GM12878 (cell line): Measurements from ENCODE around the gene DPP4. TPM values are rescaled to one million over a fixed set of nuclear protein-coding genes. Genes with fewer than 3 reads are reported as not detected.

Experiments used
- ATAC-seq: fragments of 200-7000 bp; cut with Tn5 transposase; 3 replicates; pipeline ENCODE4 v1.9.1; 2020; ENCODE audit warnings: mild to moderate bottlenecking, moderate library complexity
- BruUV-seq: library from RNA; stranded (reverse); fragments of 400-500 nt; replicated peaks from 2 replicates; lab custom pipeline; 2021; lab: Mats Ljungman, UMichigan
- CTCF ChIA-PET: fragments of 300-600 bp; sonication (Branson Sonifier 250); formaldehyde crosslinking; extraction: SDS; loops from one replicate; lab custom pipeline; 2021; ENCODE audit warnings: inconsistent platforms; lab: Yijun Ruan, JAX
- POLR2A ChIA-PET: fragments of 350-600 bp; formaldehyde crosslinking; extraction: SDS; loops from one replicate; lab custom pipeline; 2021; ENCODE audit warnings: inconsistent platforms; lab: Charles Lee
- RAD21 ChIA-PET: fragments of 300-600 bp; sonication (Branson Sonifier 250); formaldehyde crosslinking; loops from one replicate; lab custom pipeline; 2023; ENCODE audit warnings: antibody characterized with exemption; ENCODE audit not compliant: unreplicated experiment; lab: Charles Lee
- SMC1A ChIA-PET: fragments of 300-600 bp; sonication (Branson Sonifier 250); formaldehyde crosslinking; loops from one replicate; lab custom pipeline; 2023; ENCODE audit not compliant: unreplicated experiment, uncharacterized antibody; lab: Charles Lee
- DNase-seq: peaks from one replicate; pipeline ENCODE4 v3.0.0-alpha.2; 2011; ENCODE audit warnings: low read depth, low spot score
- FAIRE-seq: peaks from 3 replicates; lab custom pipeline; 2011; peaks lifted over from hg19 to GRCh38; lab: Jason Lieb, UNC
- H2AFZ ChIP-seq: 2 replicates; pipeline ENCODE4 v1.6.0; 2011; ENCODE audit warnings: low read depth, low read length, control low read depth; ENCODE audit not compliant: control insufficient read depth
- H3K27ac ChIP-seq: 2 replicates; pipeline ENCODE4 v1.5.1; 2011; ENCODE audit warnings: control low read depth; ENCODE audit not compliant: control insufficient read depth, insufficient read depth
- H3K27me3 ChIP-seq, 2 experiments: replicated peaks in 1 of 2; 2 replicates each; pipeline versions ENCODE4 v1.6.0 to v1.6.1; 2011; ENCODE audit warnings: low read length in 1 of 2; ENCODE audit not compliant: control insufficient read depth in 2 of 2, insufficient read depth in 2 of 2
- H3K36me3 ChIP-seq, 2 experiments: 2 replicates each; pipeline ENCODE4 v1.5.1; 2011; ENCODE audit warnings: low read length in 1 of 2; ENCODE audit not compliant: control insufficient read depth in 2 of 2, insufficient read depth in 2 of 2
- H3K4me1 ChIP-seq: 2 replicates; pipeline ENCODE4 v1.6.1; 2011; ENCODE audit warnings: mild to moderate bottlenecking, low read length, moderate library complexity, mixed read lengths; ENCODE audit not compliant: control insufficient read depth, insufficient read depth
- H3K4me2 ChIP-seq: 2 replicates; pipeline ENCODE4 v1.6.0; 2011; ENCODE audit warnings: control low read depth; ENCODE audit not compliant: control insufficient read depth, insufficient read depth
- H3K4me3 ChIP-seq: fragments of 200-600 bp; sonication (generic); 2 replicates; pipeline ENCODE4 v1.5.1; 2016
- H3K79me2 ChIP-seq: 2 replicates; pipeline ENCODE4 v1.6.0; 2011; ENCODE audit warnings: low read length; ENCODE audit not compliant: control insufficient read depth, insufficient read depth
- H3K9ac ChIP-seq: 2 replicates; pipeline ENCODE4 v1.8.0; 2011; ENCODE audit warnings: low read length, control low read depth, mixed read lengths; ENCODE audit not compliant: control insufficient read depth, insufficient read depth
- H3K9me3 ChIP-seq: replicated peaks from 3 replicates; pipeline ENCODE4 v1.5.1; 2011; ENCODE audit warnings: mild to moderate bottlenecking, low read length; ENCODE audit not compliant: control insufficient read depth, insufficient read depth
- H4K20me1 ChIP-seq: 2 replicates; pipeline ENCODE4 v1.6.0; 2011; ENCODE audit not compliant: control insufficient read depth, insufficient read depth
- BHLHE40 ChIP-seq, 2 experiments: fragments of 450-650 bp in 1 of 2; IDR thresholded peaks; 2 replicates each; pipeline ENCODE4 v1.6.1; 2011 to 2017; ENCODE audit warnings: low read depth in 2 of 2, borderline replicate concordance in 1 of 2, improper control_type of control experiment in 1 of 2, low read length in 1 of 2, mild to moderate bottlenecking in 1 of 2
- EZH2 ChIP-seq: IDR thresholded peaks from 2 replicates; pipeline ENCODE4 v1.6.1; 2012; ENCODE audit warnings: low read depth, mild to moderate bottlenecking, control low read depth, inconsistent platforms, low read length, borderline replicate concordance; ENCODE audit not compliant: control insufficient read depth
- IKZF2 ChIP-seq, 2 experiments: fragments of 450-650 bp; IDR thresholded peaks; 2 replicates each; pipeline ENCODE4 v1.6.1; 2017; ENCODE audit warnings: mild to moderate bottlenecking in 2 of 2, moderate library complexity in 2 of 2
- MYB ChIP-seq: fragments of 150-350 bp; IDR thresholded peaks from 2 replicates; pipeline ENCODE4 v1.6.1; 2014; ENCODE audit warnings: mild to moderate bottlenecking, low read depth, low read length, borderline replicate concordance
- NFYB ChIP-seq: IDR thresholded peaks from 2 replicates; pipeline ENCODE4 v1.6.1; 2011; ENCODE audit warnings: low read depth, mild to moderate bottlenecking, low read length, improper control_type of control experiment, moderate library complexity; ENCODE audit not compliant: insufficient read depth
- POLR2AphosphoS2 ChIP-seq: IDR thresholded peaks from 2 replicates; pipeline ENCODE4 v1.6.1; 2011; ENCODE audit warnings: low read depth, mild to moderate bottlenecking, low read length, improper control_type of control experiment, moderate library complexity
- RAD51 ChIP-seq: fragments of 450-650 bp; IDR thresholded peaks from 2 replicates; pipeline ENCODE4 v1.6.1; 2016; ENCODE audit warnings: moderate library complexity, mild to moderate bottlenecking, inconsistent platforms
- SMAD5 ChIP-seq: IDR thresholded peaks from 2 replicates; pipeline ENCODE4 v1.6.1; 2016; ENCODE audit warnings: antibody characterized with exemption, low read depth
- TBL1XR1 ChIP-seq: IDR thresholded peaks from 2 replicates; pipeline ENCODE4 v1.6.1; 2012; ENCODE audit warnings: low read depth, low read length, improper control_type of control experiment
- ZZZ3 ChIP-seq: IDR thresholded peaks from 2 replicates; pipeline ENCODE4 v1.6.1; 2011; ENCODE audit warnings: low read depth; ENCODE audit not compliant: control insufficient read depth, insufficient read length
- WGBS: methylation state at CpG from one replicate; pipeline ENCODE4 v1.1.6; 2016; ENCODE audit warnings: low lambda C conversion rate; ENCODE audit not compliant: insufficient replicate concordance, insufficient coverage; ENCODE audit errors: missing lambda C conversion rate; 5-methylcytosine and 5-hydroxymethylcytosine counted together
- in situ Hi-C: fragments of 300-500 bp; cut with MboI; formaldehyde crosslinking; loops from 9 replicates; pipeline ENCODE4 v1.14.3; 2018; ENCODE audit warnings: mixed read lengths
- intact Hi-C: fragments of 100-400 bp; cut with micrococcal nuclease; formaldehyde crosslinking; loops from one replicate; pipeline ENCODE4 v1.14.2; 2022; ENCODE audit not compliant: unreplicated experiment
- polyA plus RNA-seq, 11 experiments: library from polyadenylated mRNA; depleted of rRNA in 4 of 11; unstranded in 6 of 11; stranded (reverse) in 5 of 11; fragments of >200 nt; fragmentation: Nextera tagmentation in 4 of 11; fragmentation: Illumina TruSeq in 1 of 11; extraction: Ambion mirVana in 4 of 11; extraction: Trizol in 1 of 11; gene quantifications; 1 replicate in 1 of 11; 2 replicates in 10 of 11; pipeline versions ENCODE4 v1.2.1 to v1.2.3, GENCODE V29; 2011 to 2016; ENCODE audit warnings: inconsistent platforms in 2 of 11, missing spikeins in 2 of 11, low read depth in 1 of 11
- total RNA-seq, 4 experiments: library from RNA; depleted of rRNA in 3 of 4; stranded (reverse); fragments of >200 nt in 3 of 4; fragmentation: Illumina TruSeq in 1 of 4; extraction: Trizol in 1 of 4; gene quantifications; 2 replicates each; pipeline versions ENCODE4 v1.2.1 to v1.2.3, GENCODE V29; 2013 to 2021

The DPP4 gene
- total and polyA plus RNA-seq, 10 of the 15 experiments (the other 5 are each of a cell fraction or from before 2014, with no cell fraction given) = 4.1 to 11.4 (median 9.3) TPM

DNA sequence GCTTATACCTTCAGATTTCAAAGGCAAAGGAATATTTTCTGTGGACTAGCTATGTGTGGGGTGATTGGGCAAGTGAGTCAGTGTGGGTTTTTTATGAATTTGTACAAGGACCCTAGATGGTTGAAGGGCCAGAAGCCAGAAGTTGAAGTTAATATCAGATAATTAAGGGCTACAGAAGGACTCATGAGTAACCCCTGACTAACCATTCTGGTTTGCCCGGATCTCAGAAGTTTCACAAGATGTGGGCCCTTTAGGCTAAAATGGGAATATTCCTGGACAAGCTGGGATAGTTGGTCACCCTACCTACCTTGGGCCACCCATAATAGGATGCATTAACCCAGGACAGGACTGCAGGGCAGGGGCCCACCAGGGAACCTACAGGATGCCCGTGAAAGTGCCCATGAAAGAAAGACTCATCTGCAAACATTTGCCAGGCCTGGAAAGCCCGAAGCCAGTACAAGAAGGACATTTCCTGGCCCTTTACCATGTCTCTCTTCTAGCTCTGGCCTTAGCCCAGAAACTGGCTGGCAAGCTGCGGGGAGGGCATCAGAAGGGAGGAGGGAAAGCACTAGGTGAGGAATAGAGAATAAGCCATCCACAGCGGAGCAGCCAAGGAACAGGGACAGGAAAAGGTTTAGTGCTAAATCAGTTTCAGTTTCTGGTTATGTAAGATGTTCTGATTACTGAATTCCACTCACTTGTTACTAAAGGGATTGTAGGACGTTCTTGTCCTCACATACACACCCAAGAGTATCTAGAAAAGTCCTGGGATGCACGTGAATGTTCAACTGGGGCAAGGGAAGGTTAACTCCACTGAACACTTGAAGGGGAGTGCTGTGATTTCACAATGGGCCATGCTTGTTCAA, 44.4 kb upstream of the DPP4 start:
- ATAC-seq = no peak
- no peaks in the 10 kb centered on the region for H3K27me3 ChIP-seq
- H3K27ac ChIP-seq = no peak overlapping the region
- no peaks in the 10 kb centered on the region for H3K36me3 ChIP-seq
- no peak overlapping the region for H2AFZ ChIP-seq
- no peak for TF ChIP-seq TBL1XR1
- TF ChIP-seq SMAD5 = no peak
- no peak for TF ChIP-seq POLR2AphosphoS2
- TF ChIP-seq BHLHE40 (IDR thresholded peaks at IDR 0.05; ENCODE audit: borderline replicate concordance in 1 of 2, low read depth in 2 of 2, low read length in 1 of 2) = no peak
- no peak for TF ChIP-seq MYB
- TF ChIP-seq IKZF2 (IDR thresholded peaks at IDR 0.05) = no peak
- 16% methylated on average over 7 of the region's 7 CpGs for WGBS
- POLR2A ChIA-PET = no interaction called here
- no peak overlapping the region for H3K4me2 ChIP-seq
- in situ Hi-C loops = no loop called here
- H4K20me1 ChIP-seq = no peaks in the 10 kb centered on the region
- FAIRE-seq = no peak
- DNase-seq = no peak
- RAD21 ChIA-PET = no interaction called here
- intact Hi-C loops = no loop called here
- SMC1A ChIA-PET = interaction anchor here (0.8 to 1.7 kb wide), 5 partner anchors 8 to 111 kb away, joined by 3 to 12 read pairs (median 4); no protein-coding TSS in a partner anchor
- no peak overlapping the region for H3K9ac ChIP-seq
- no peaks in the 10 kb centered on the region for H3K9me3 ChIP-seq
- no TSS peak for BruUV-seq
- CTCF ChIA-PET = interaction anchor here (0.7 to 2.2 kb wide), 4 partner anchors 8 to 151 kb away, joined by 3 to 9 read pairs (median 3); no protein-coding TSS in a partner anchor
- H3K4me1 ChIP-seq = no peaks in the 10 kb centered on the region
- H3K79me2 ChIP-seq = no peaks in the 10 kb centered on the region
- no peak overlapping the region for H3K4me3 ChIP-seq

- Histone ChIP-seq H3K9ac (no peak overlapping the region), H3K79me2 (no peaks in the 10 kb centered on the region), H3K4me2 (no peak overlapping the region), H3K27ac (no peak overlapping the region), H4K20me1 (no peaks in the 10 kb centered on the region), H2AFZ (no peak overlapping the region), H3K4me3 (no peak overlapping the region), H3K36me3 (no peaks in the 10 kb centered on the region), H3K27me3 (no peaks in the 10 kb centered on the region), H3K4me1 (no peaks in the 10 kb centered on the region), H3K9me3 (no peaks in the 10 kb centered on the region)
- RAD21 ChIA-PET = interaction anchor here (1.0 to 1.2 kb wide), 2 partner anchors 10 to 130 kb away, joined by 3 to 4 read pairs; no protein-coding TSS in a partner anchor
- TF ChIP-seq ZZZ3 (no peak), RAD51 (no peak), NFYB (no peak), EZH2 (no peak)
- CTCF ChIA-PET = interaction anchor here (0.8 to 2.2 kb wide), 5 partner anchors 10 to 170 kb away, joined by 3 to 9 read pairs (median 3); no protein-coding TSS in a partner anchor
- FAIRE-seq (no peak), DNase-seq (no peak), ATAC-seq (no peak)
- POLR2A ChIA-PET = interaction anchor here (0.8 kb wide), 1 partner anchor 109 kb away, joined by 5 read pairs; no protein-coding TSS in a partner anchor
- BruUV-seq = no TSS peak
- SMC1A ChIA-PET = interaction anchor here (1.2 to 1.8 kb wide), 3 partner anchors 9 to 530 kb away, joined by 3 to 4 read pairs (median 4); no protein-coding TSS in a partner anchor
- intact Hi-C loops = no loop called here
- in situ Hi-C loops = no loop called here
Measured at GRCh38 chr2:162116352-162116751, 42.3 kb upstream of the DPP4 start.
